C4-2B (cell line): ENCODE measurements around the gene CLEC18A.

ENCODE experiments used
- ZFX ChIP-seq: fragments of 450-650 bp; IDR thresholded peaks from 2 replicates; pipeline ENCODE4 v1.6.1; 2017
- TF ChIP-seq, protein P1 (sequence below): fragments of 450-650 bp; conservative IDR thresholded peaks from 2 replicates; pipeline ENCODE4 v1.5.1; 2017; ENCODE audit warnings: mild to moderate bottlenecking

DNA sequence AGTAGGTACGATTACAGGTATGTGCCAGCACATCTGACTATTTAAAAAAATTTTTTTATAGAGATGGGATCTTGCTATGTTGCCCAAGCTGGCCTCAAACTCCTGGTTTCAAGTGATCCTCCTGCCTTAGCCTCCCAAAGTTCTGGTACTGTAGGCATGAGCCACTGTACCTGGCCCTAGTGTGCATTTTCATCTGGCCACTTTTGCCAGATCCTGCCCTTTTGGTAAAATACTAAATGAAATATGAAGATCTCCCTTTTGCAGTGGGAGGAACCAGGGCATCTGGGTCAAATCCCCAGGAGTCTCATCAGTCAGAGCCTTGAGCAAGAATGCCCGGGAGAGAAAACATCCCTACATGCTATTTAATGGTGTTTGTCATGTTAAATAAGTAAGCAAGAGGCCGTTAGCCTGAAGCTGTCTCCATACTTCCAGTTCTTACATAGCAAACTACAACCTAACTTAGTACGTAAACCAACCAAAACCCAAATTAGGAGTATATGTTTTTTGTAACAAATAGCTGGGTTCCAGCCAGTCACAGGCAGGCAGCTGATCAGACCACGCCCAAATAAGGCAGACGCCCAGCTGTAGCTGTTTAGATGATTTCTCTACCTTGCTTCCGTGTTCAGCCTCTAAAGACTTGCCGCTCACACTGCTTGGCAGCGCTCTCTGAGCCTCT, 46.5 kb upstream of the CLEC18A start:
- TF ChIP-seq, protein P1, sequence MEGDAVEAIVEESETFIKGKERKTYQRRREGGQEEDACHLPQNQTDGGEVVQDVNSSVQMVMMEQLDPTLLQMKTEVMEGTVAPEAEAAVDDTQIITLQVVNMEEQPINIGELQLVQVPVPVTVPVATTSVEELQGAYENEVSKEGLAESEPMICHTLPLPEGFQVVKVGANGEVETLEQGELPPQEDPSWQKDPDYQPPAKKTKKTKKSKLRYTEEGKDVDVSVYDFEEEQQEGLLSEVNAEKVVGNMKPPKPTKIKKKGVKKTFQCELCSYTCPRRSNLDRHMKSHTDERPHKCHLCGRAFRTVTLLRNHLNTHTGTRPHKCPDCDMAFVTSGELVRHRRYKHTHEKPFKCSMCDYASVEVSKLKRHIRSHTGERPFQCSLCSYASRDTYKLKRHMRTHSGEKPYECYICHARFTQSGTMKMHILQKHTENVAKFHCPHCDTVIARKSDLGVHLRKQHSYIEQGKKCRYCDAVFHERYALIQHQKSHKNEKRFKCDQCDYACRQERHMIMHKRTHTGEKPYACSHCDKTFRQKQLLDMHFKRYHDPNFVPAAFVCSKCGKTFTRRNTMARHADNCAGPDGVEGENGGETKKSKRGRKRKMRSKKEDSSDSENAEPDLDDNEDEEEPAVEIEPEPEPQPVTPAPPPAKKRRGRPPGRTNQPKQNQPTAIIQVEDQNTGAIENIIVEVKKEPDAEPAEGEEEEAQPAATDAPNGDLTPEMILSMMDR: no peak
- no peak for TF ChIP-seq ZFX
